D721Med (cell line): Measurements from ENCODE around the gene NKAIN2.
"Not testable (repeated sequence)": the region's sequence is repeated elsewhere in the genome, so short reads cannot be mapped to it uniquely, and the experiment has no call there.

Experiments
- DNase-seq: peaks from one replicate; pipeline ENCODE4 v3.0.0; 2011; ENCODE audit warnings: low spot score; ENCODE audit not compliant: insufficient read length
- FAIRE-seq: peaks from 2 replicates; lab custom pipeline; 2011; peaks lifted over from hg19 to GRCh38; lab: Jason Lieb, UNC
- CTCF ChIP-seq: IDR thresholded peaks from 2 replicates; pipeline ENCODE4 v1.5.1; 2012; ENCODE audit warnings: mild to moderate bottlenecking, control low read depth; ENCODE audit not compliant: insufficient read depth; ENCODE audit errors: missing control alignments

Gene NKAIN2

GRCh38 chr6:124011180-124011579, 207.5 kb downstream of the NKAIN2 start:
- FAIRE-seq: no peak
- TF ChIP-seq CTCF: no peak

GRCh38 chr6:124022051-124022450, 218.4 kb downstream of the NKAIN2 start:
- FAIRE-seq, DNase-seq: not testable (repeated sequence)

More at GRCh38 chr6:124011180-124011579, 207.5 kb downstream of the NKAIN2 start:
- no peak for DNase-seq

GRCh38 chr6:124022641-124023040, 219.0 kb downstream of the NKAIN2 start:
- DNase-seq: no peak

GRCh38 chr6:124026694-124027093, 223.0 kb downstream of the NKAIN2 start:
- FAIRE-seq (no peak), DNase-seq (no peak)
- no peak for TF ChIP-seq CTCF

More at GRCh38 chr6:124022641-124023040, 219.0 kb downstream of the NKAIN2 start:
- FAIRE-seq: no peak
- TF ChIP-seq CTCF: no peak

GRCh38 chr6:124027392-124027791, 223.7 kb downstream of the NKAIN2 start:
- FAIRE-seq: no peak
- no peak for TF ChIP-seq CTCF
- no peak for DNase-seq

- TF ChIP-seq CTCF: no peak
- no peak for DNase-seq
- no peak for FAIRE-seq
These were observed 224.5 kb downstream of the NKAIN2 start for GRCh38 chr6:124028117-124028516.

- DNase-seq (no peak), FAIRE-seq (no peak)
These were observed 225.9 kb downstream of the NKAIN2 start for GRCh38 chr6:124029567-124029966.

More at GRCh38 chr6:124029567-124029966, 225.9 kb downstream of the NKAIN2 start:
- no peak for TF ChIP-seq CTCF
